HUES48 (cell line): ENCODE data around the gene BANK1.

Experiments
- H3K27ac ChIP-seq: one replicate; pipeline ENCODE4 v1.7.0; 2013; ENCODE audit warnings: low read depth, low read length, inconsistent platforms
- H3K27me3 ChIP-seq: 2 replicates; pipeline ENCODE4 v1.6.1; 2013; ENCODE audit warnings: mild to moderate bottlenecking, low read length; ENCODE audit not compliant: control insufficient read depth, insufficient read depth
- H3K36me3 ChIP-seq: 2 replicates; pipeline ENCODE4 v1.6.1; 2013; ENCODE audit warnings: low read length; ENCODE audit not compliant: control insufficient read depth, insufficient read depth
- H3K4me1 ChIP-seq: 2 replicates; pipeline ENCODE4 v1.6.1; 2013; ENCODE audit warnings: mild to moderate bottlenecking, low read length; ENCODE audit not compliant: control insufficient read depth, insufficient read depth
- H3K4me3 ChIP-seq: 2 replicates; pipeline ENCODE4 v1.5.1; 2013; ENCODE audit warnings: mild to moderate bottlenecking, low read depth, low read length
- H3K9ac ChIP-seq: 2 replicates; pipeline ENCODE4 v1.6.1; 2013; ENCODE audit warnings: mild to moderate bottlenecking, low read depth, low read length, moderate library complexity
- H3K9me3 ChIP-seq: 2 replicates; pipeline ENCODE4 v1.6.1; 2013; ENCODE audit warnings: low read length; ENCODE audit not compliant: control insufficient read depth, insufficient read depth

Gene BANK1

GRCh38 chr4:101973361-101973760, 182.8 kb downstream of the BANK1 start:
- H3K4me3 ChIP-seq, result no peak overlapping the region
- H3K9me3 ChIP-seq, result no peaks in the 10 kb centered on the region
- H3K9ac ChIP-seq, result no peak overlapping the region
- peaks cover 9% of the 10 kb centered on the region; the same call in 1 of the 2 replicates for H3K4me1 ChIP-seq
- no peaks in the 10 kb centered on the region for H3K36me3 ChIP-seq
- no peak overlapping the region for H3K27ac ChIP-seq
- no peaks in the 10 kb centered on the region for H3K27me3 ChIP-seq

GRCh38 chr4:101977076-101977475, 186.5 kb downstream of the BANK1 start:
- Histone ChIP-seq H3K36me3 (no peaks in the 10 kb centered on the region), H3K4me3 (no peak overlapping the region), H3K4me1 (0 out of 2 replicates have a peak, but pooled peaks cover 2% of the 10 kb centered on the region), H3K9ac (no peak overlapping the region), H3K27me3 (no peaks in the 10 kb centered on the region), H3K9me3 (no peaks in the 10 kb centered on the region), H3K27ac (no peak overlapping the region)

GRCh38 chr4:101981756-101982155, 191.2 kb downstream of the BANK1 start:
- H3K4me1 ChIP-seq, result peaks cover 7% of the 10 kb centered on the region; the same call in 1 of the 2 replicates
- H3K27ac ChIP-seq, result no peak overlapping the region
- no peaks in the 10 kb centered on the region for H3K9me3 ChIP-seq
- H3K4me3 ChIP-seq, result no peak overlapping the region
- H3K36me3 ChIP-seq, result no peaks in the 10 kb centered on the region
- H3K9ac ChIP-seq, result no peak overlapping the region
- H3K27me3 ChIP-seq, result no peaks in the 10 kb centered on the region

- Histone ChIP-seq H3K4me3 (no peak overlapping the region), H3K36me3 (no peaks in the 10 kb centered on the region), H3K27me3 (no peaks in the 10 kb centered on the region), H3K4me1 (peaks cover 7% of the 10 kb centered on the region; the same call in 1 of the 2 replicates), H3K9me3 (no peaks in the 10 kb centered on the region), H3K9ac (no peak overlapping the region), H3K27ac (no peak overlapping the region)
Observed at GRCh38 chr4:101983835-101984234, 193.3 kb downstream of the BANK1 start.

- Histone ChIP-seq H3K4me3 (no peak overlapping the region), H3K4me1 (peaks cover 4% of the 10 kb centered on the region; the same call in 1 of the 2 replicates), H3K9me3 (no peaks in the 10 kb centered on the region), H3K27ac (no peak overlapping the region), H3K9ac (no peak overlapping the region), H3K27me3 (no peaks in the 10 kb centered on the region), H3K36me3 (no peaks in the 10 kb centered on the region)
Observed at GRCh38 chr4:101987623-101988243, 197.2 kb downstream of the BANK1 start.

- Histone ChIP-seq H3K9ac (no peak overlapping the region), H3K4me1 (peaks cover under 1% of the 10 kb centered on the region; the same call in 1 of the 2 replicates), H3K4me3 (no peak overlapping the region)
Observed at GRCh38 chr4:101989551-101989950, 199.0 kb downstream of the BANK1 start.

GRCh38 chr4:101992446-101992845, 201.9 kb downstream of the BANK1 start:
- Histone ChIP-seq H3K27ac (no peak overlapping the region), H3K9me3 (no peaks in the 10 kb centered on the region), H3K27me3 (no peaks in the 10 kb centered on the region), H3K4me3 (no peak overlapping the region), H3K36me3 (no peaks in the 10 kb centered on the region), H3K9ac (no peak overlapping the region), H3K4me1 (no peaks in the 10 kb centered on the region)

More at GRCh38 chr4:101989551-101989950, 199.0 kb downstream of the BANK1 start:
- Histone ChIP-seq H3K27me3 (no peaks in the 10 kb centered on the region), H3K9me3 (no peaks in the 10 kb centered on the region), H3K27ac (no peak overlapping the region), H3K36me3 (no peaks in the 10 kb centered on the region)

GRCh38 chr4:101993002-101993841, 202.7 kb downstream of the BANK1 start:
- no peak overlapping the region for H3K4me3 ChIP-seq
- no peaks in the 10 kb centered on the region for H3K4me1 ChIP-seq
- no peaks in the 10 kb centered on the region for H3K9me3 ChIP-seq
- no peak overlapping the region for H3K9ac ChIP-seq
- no peaks in the 10 kb centered on the region for H3K36me3 ChIP-seq
- no peak overlapping the region for H3K27ac ChIP-seq
- no peaks in the 10 kb centered on the region for H3K27me3 ChIP-seq

GRCh38 chr4:101993842-101994775, 203.6 kb downstream of the BANK1 start:
- H3K4me3 ChIP-seq, result no peak overlapping the region
- H3K36me3 ChIP-seq, result no peaks in the 10 kb centered on the region
- H3K9me3 ChIP-seq, result no peaks in the 10 kb centered on the region
- H3K27me3 ChIP-seq, result no peaks in the 10 kb centered on the region
- no peak overlapping the region for H3K27ac ChIP-seq
- no peak overlapping the region for H3K9ac ChIP-seq
- H3K4me1 ChIP-seq, result no peaks in the 10 kb centered on the region

GRCh38 chr4:102007959-102008425, 217.5 kb downstream of the BANK1 start:
- Histone ChIP-seq H3K4me1 (no peaks in the 10 kb centered on the region), H3K4me3 (no peak overlapping the region), H3K9ac (no peak overlapping the region), H3K27ac (no peak overlapping the region), H3K27me3 (no peaks in the 10 kb centered on the region), H3K36me3 (no peaks in the 10 kb centered on the region), H3K9me3 (no peaks in the 10 kb centered on the region)
